Measurements from ENCODE around the gene HECTD4.

- no peak for TF ChIP-seq PKNOX1 (IDR thresholded peaks at IDR 0.05)
- no peak for TF ChIP-seq SUZ12 (IDR thresholded peaks at IDR 0.05)
Observed at GRCh38 chr12:112219195-112219594, 163.0 kb downstream of the HECTD4 start.

All from HEK293T (cell line).